WTC11 (cell line): ENCODE data around the gene KRT12. TPM values are rescaled to one million over a fixed set of nuclear protein-coding genes. Genes with fewer than 3 reads are reported as not detected.

Experiments
- ATAC-seq: fragments of 200-7000 bp; cut with Tn5 transposase; 2 replicates; pipeline ENCODE4 v1.10.0; 2021; ENCODE audit warnings: mild to moderate bottlenecking, moderate library complexity
- CTCF ChIA-PET: fragments of 300-600 bp; sonication (Branson Sonifier 250); formaldehyde crosslinking; loops from one replicate; lab custom pipeline; 2021; ENCODE audit warnings: antibody characterized with exemption; lab: Charles Lee
- POLR2A ChIA-PET: fragments of 350-600 bp; sonication (Branson Sonifier 250); formaldehyde crosslinking; loops from one replicate; lab custom pipeline; 2021; ENCODE audit warnings: antibody characterized with exemption; lab: Charles Lee
- DNase-seq: peaks from one replicate; pipeline ENCODE4 v3.0.0; 2021; ENCODE audit warnings: low spot score
- H3K27ac Mint-ChIP-seq: 2 replicates; pipeline ENCODE4 v1.8.0; 2021; ENCODE audit warnings: mixed read lengths
- H3K27me3 Mint-ChIP-seq: 2 replicates; pipeline ENCODE4 v1.8.0; 2021; ENCODE audit warnings: low read depth, mild to moderate bottlenecking, moderate library complexity, mixed read lengths
- H3K36me3 Mint-ChIP-seq: 2 replicates; pipeline ENCODE4 v1.8.0; 2021; ENCODE audit warnings: mixed read lengths
- H3K4me1 Mint-ChIP-seq: 2 replicates; pipeline ENCODE4 v1.8.0; 2022; ENCODE audit warnings: mixed read lengths
- H3K4me3 Mint-ChIP-seq: 2 replicates; pipeline ENCODE4 v1.8.0; 2021; ENCODE audit warnings: mild to moderate bottlenecking, moderate library complexity, mixed read lengths
- H3K9me3 Mint-ChIP-seq: 2 replicates; pipeline ENCODE4 v1.8.0; 2021; ENCODE audit warnings: mixed read lengths
- ARID4B ChIP-seq: sonication (generic); formaldehyde crosslinking; IDR thresholded peaks from 2 replicates; pipeline ENCODE4 v1.8.0; 2023; ENCODE audit warnings: missing genetic modification reagents, mild to moderate bottlenecking, borderline replicate concordance
- ATF6 ChIP-seq: sonication (generic); formaldehyde crosslinking; IDR thresholded peaks from 2 replicates; pipeline ENCODE4 v1.8.1; 2023; ENCODE audit warnings: mild to moderate bottlenecking, missing genetic modification reagents
- CDX4 ChIP-seq: fragments of 250-450 bp; sonication (Bioruptor Pico); IDR thresholded peaks from 2 replicates; pipeline ENCODE4 v1.9.0; 2021; ENCODE audit warnings: moderate library complexity, mild to moderate bottlenecking, inconsistent platforms, borderline replicate concordance
- ERG ChIP-seq: fragments of 250-450 bp; sonication (Bioruptor Pico); IDR thresholded peaks from 2 replicates; pipeline ENCODE4 v1.8.0; 2021; ENCODE audit warnings: mild to moderate bottlenecking
- FOXK1 ChIP-seq: sonication (generic); formaldehyde crosslinking; IDR thresholded peaks from 2 replicates; pipeline ENCODE4 v1.8.0; 2022; ENCODE audit warnings: mild to moderate bottlenecking, moderate library complexity, missing genetic modification reagents
- HMGA2 ChIP-seq: fragments of 250-450 bp; sonication (Bioruptor Pico); IDR thresholded peaks from 2 replicates; pipeline ENCODE4 v1.4.0; 2021; ENCODE audit warnings: mild to moderate bottlenecking, moderate library complexity
- HMGXB4 ChIP-seq: sonication (generic); formaldehyde crosslinking; IDR thresholded peaks from 2 replicates; pipeline ENCODE4 v1.8.1; 2023; ENCODE audit warnings: mild to moderate bottlenecking, moderate library complexity, missing genetic modification reagents
- JAZF1 ChIP-seq: fragments of 250-450 bp; sonication (Bioruptor Pico); IDR thresholded peaks from 2 replicates; pipeline ENCODE4 v1.9.0; 2021; ENCODE audit warnings: moderate library complexity, mild to moderate bottlenecking, inconsistent platforms
- MAX ChIP-seq: sonication (generic); formaldehyde crosslinking; IDR thresholded peaks from 2 replicates; pipeline ENCODE4 v1.8.0; 2022; ENCODE audit warnings: mild to moderate bottlenecking, missing genetic modification reagents
- MLX ChIP-seq: sonication (generic); formaldehyde crosslinking; IDR thresholded peaks from 2 replicates; pipeline ENCODE4 v1.8.1; 2023; ENCODE audit warnings: mild to moderate bottlenecking, missing genetic modification reagents, moderate library complexity
- RELA ChIP-seq: sonication (generic); formaldehyde crosslinking; IDR thresholded peaks from 2 replicates; pipeline ENCODE4 v1.8.1; 2022; ENCODE audit warnings: missing genetic modification reagents, mild to moderate bottlenecking, borderline replicate concordance
- SMAD3 ChIP-seq: sonication (generic); formaldehyde crosslinking; IDR thresholded peaks from 2 replicates; pipeline ENCODE4 v1.8.0; 2022; ENCODE audit warnings: missing genetic modification reagents, mild to moderate bottlenecking, borderline replicate concordance
- USF1 ChIP-seq: sonication (generic); formaldehyde crosslinking; IDR thresholded peaks from 2 replicates; pipeline ENCODE4 v1.8.0; 2022; ENCODE audit warnings: mild to moderate bottlenecking, missing genetic modification reagents
- ZNF416 ChIP-seq: fragments of 250-450 bp; sonication (Bioruptor Pico); IDR thresholded peaks from 2 replicates; pipeline ENCODE4 v1.9.0; 2021; ENCODE audit warnings: mild to moderate bottlenecking, inconsistent platforms
- ZNF423 ChIP-seq: fragments of 250-450 bp; sonication (Bioruptor Pico); IDR thresholded peaks from 2 replicates; pipeline ENCODE4 v2.1.2; 2022; ENCODE audit warnings: mild to moderate bottlenecking, moderate library complexity
- ZSCAN18 ChIP-seq: fragments of 250-450 bp; sonication (Bioruptor Pico); IDR thresholded peaks from 2 replicates; pipeline ENCODE4 v2.1.2; 2022; ENCODE audit warnings: mild to moderate bottlenecking, moderate library complexity
- total RNA-seq: library from RNA; stranded (reverse); gene quantifications from 3 replicates; pipeline ENCODE4 v1.2.3, GENCODE V29; 2021

The KRT12 gene
- total RNA-seq, 1 experiment from 2014 or later: not detected

- no peak for TF ChIP-seq ARID4B (CRISPR knock-in tag)
- no peak for TF ChIP-seq MAX
- TF ChIP-seq ZNF423 (CRISPR knock-in tag): no peak
- TF ChIP-seq HMGXB4 (CRISPR knock-in tag): no peak
- no peak for TF ChIP-seq HMGA2 (CRISPR knock-in tag)
- TF ChIP-seq, all 79 proteins: peak for 0
Observed at GRCh38 chr17:40872416-40872815, 5.4 kb upstream of the KRT12 start (continued).

- Mint-ChIP-seq H3K27ac (no peak overlapping the region), H3K36me3 (no peaks in the 10 kb centered on the region), H3K9me3 (no peaks in the 10 kb centered on the region), H3K27me3 (no peaks in the 10 kb centered on the region), H3K4me3 (no peak overlapping the region), H3K4me1 (peaks cover 20% of the 10 kb centered on the region)
- DNase-seq: no peak
- no peak for ATAC-seq
- ChIA-PET CTCF (interaction anchor here (0.6 to 2.1 kb wide), 6 partner anchors 8 to 794 kb away, joined by 3 to 11 read pairs (median 3); no protein-coding TSS in a partner anchor), POLR2A (no interaction called here)
- no peak for TF ChIP-seq SMAD3 (CRISPR knock-in tag)
- TF ChIP-seq, all 79 proteins: peak for 0
Observed at GRCh38 chr17:40871316-40871715, 4.3 kb upstream of the KRT12 start.

GRCh38 chr17:40870136-40870535, 3.1 kb upstream of the KRT12 start:
- ChIA-PET CTCF (interaction anchor here (1.0 to 1.1 kb wide), 2 partner anchors 453 to 679 kb away, joined by 3 to 4 read pairs; no protein-coding TSS in a partner anchor), POLR2A (no interaction called here)
- Mint-ChIP-seq H3K4me3 (no peak overlapping the region), H3K27ac (no peak overlapping the region), H3K4me1 (peaks cover 20% of the 10 kb centered on the region), H3K36me3 (no peaks in the 10 kb centered on the region), H3K9me3 (no peaks in the 10 kb centered on the region), H3K27me3 (no peaks in the 10 kb centered on the region)
- ATAC-seq (no peak), DNase-seq (no peak)
- no peak for TF ChIP-seq MLX (CRISPR knock-in tag)
- TF ChIP-seq ZSCAN18 (CRISPR knock-in tag): no peak
- TF ChIP-seq FOXK1 (CRISPR knock-in tag): no peak
- TF ChIP-seq HMGXB4 (CRISPR knock-in tag): no peak
- no peak for TF ChIP-seq ATF6
- no peak for TF ChIP-seq MAX
- no peak for TF ChIP-seq RELA (CRISPR knock-in tag)
- TF ChIP-seq ZNF416 (CRISPR knock-in tag): no peak
- TF ChIP-seq JAZF1 (CRISPR knock-in tag): no peak
- TF ChIP-seq USF1: no peak
- TF ChIP-seq ERG: no peak
- no peak for TF ChIP-seq CDX4 (CRISPR knock-in tag)
